Ishikawa (cell line): ENCODE data around the gene OR5K2.

Experiments used
- CEBPB ChIP-seq: IDR thresholded peaks from 2 replicates; pipeline ENCODE4 v1.6.1; 2012
- CREB1 ChIP-seq: IDR thresholded peaks from 2 replicates; pipeline ENCODE4 v1.6.1; 2012; ENCODE audit warnings: low read depth
- EGR1 ChIP-seq: IDR thresholded peaks from 2 replicates; pipeline ENCODE4 v1.6.1; 2012
- EP300 ChIP-seq: IDR thresholded peaks from 2 replicates; pipeline ENCODE4 v1.6.1; 2012; ENCODE audit warnings: borderline replicate concordance
- FOXM1 ChIP-seq: IDR thresholded peaks from 2 replicates; pipeline ENCODE4 v1.6.1; 2012; ENCODE audit warnings: low read depth, borderline replicate concordance
- RAD21 ChIP-seq: IDR thresholded peaks from 2 replicates; pipeline ENCODE4 v1.6.1; 2012; ENCODE audit warnings: low read depth
- TAF1 ChIP-seq: IDR thresholded peaks from 2 replicates; pipeline ENCODE4 v1.6.1; 2012; ENCODE audit warnings: low read depth, mild to moderate bottlenecking
- TCF12 ChIP-seq: IDR thresholded peaks from 2 replicates; pipeline ENCODE4 v1.6.1; 2012; ENCODE audit warnings: low read depth
- TEAD4 ChIP-seq: IDR thresholded peaks from 2 replicates; pipeline ENCODE4 v1.6.1; 2012
- ZBTB7A ChIP-seq: IDR thresholded peaks from 2 replicates; pipeline ENCODE4 v1.6.1; 2012; ENCODE audit warnings: low read depth
- TF ChIP-seq, protein P1 (sequence below): IDR thresholded peaks from 2 replicates; pipeline ENCODE4 v1.6.1; 2012
- TF ChIP-seq, protein P2 (sequence below): IDR thresholded peaks from 2 replicates; pipeline ENCODE4 v1.6.1; 2012; ENCODE audit warnings: low read depth, mild to moderate bottlenecking

DNA sequence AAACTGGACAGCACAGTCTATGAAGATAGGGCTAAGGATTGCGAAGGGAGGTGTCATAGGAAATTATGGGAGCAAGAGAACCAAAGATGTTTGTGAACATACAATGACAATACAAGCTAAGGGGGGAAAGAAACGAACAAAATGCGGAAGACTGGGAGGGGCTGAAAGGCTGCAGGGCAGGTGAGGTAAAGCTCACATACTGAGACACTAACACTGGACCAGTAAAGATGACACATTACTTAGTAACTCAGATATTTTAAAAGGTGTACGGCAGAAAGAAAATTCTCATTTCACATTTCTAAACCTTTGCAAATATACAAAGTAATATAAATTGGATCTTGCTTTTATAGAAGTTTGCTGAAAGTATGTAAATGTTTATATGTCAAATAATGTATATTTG is 15.1 kb downstream of the OR5K2 start:
- TF ChIP-seq TAF1 (no peak), FOXM1 (no peak), RAD21 (no peak), CEBPB (no peak), CREB1 (no peak), TCF12 (no peak), EGR1 (no peak), EP300 (no peak), ZBTB7A (no peak), TEAD4 (no peak)
- TF ChIP-seq, protein P1, sequence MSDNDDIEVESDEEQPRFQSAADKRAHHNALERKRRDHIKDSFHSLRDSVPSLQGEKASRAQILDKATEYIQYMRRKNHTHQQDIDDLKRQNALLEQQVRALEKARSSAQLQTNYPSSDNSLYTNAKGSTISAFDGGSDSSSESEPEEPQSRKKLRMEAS, result no peak
- TF ChIP-seq, protein P2, sequence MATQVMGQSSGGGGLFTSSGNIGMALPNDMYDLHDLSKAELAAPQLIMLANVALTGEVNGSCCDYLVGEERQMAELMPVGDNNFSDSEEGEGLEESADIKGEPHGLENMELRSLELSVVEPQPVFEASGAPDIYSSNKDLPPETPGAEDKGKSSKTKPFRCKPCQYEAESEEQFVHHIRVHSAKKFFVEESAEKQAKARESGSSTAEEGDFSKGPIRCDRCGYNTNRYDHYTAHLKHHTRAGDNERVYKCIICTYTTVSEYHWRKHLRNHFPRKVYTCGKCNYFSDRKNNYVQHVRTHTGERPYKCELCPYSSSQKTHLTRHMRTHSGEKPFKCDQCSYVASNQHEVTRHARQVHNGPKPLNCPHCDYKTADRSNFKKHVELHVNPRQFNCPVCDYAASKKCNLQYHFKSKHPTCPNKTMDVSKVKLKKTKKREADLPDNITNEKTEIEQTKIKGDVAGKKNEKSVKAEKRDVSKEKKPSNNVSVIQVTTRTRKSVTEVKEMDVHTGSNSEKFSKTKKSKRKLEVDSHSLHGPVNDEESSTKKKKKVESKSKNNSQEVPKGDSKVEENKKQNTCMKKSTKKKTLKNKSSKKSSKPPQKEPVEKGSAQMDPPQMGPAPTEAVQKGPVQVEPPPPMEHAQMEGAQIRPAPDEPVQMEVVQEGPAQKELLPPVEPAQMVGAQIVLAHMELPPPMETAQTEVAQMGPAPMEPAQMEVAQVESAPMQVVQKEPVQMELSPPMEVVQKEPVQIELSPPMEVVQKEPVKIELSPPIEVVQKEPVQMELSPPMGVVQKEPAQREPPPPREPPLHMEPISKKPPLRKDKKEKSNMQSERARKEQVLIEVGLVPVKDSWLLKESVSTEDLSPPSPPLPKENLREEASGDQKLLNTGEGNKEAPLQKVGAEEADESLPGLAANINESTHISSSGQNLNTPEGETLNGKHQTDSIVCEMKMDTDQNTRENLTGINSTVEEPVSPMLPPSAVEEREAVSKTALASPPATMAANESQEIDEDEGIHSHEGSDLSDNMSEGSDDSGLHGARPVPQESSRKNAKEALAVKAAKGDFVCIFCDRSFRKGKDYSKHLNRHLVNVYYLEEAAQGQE, result no peak
